M059J (cell line): ENCODE measurements around the gene TVP23C. TPM values are rescaled to one million over a fixed set of nuclear protein-coding genes. Genes with fewer than 3 reads are reported as not detected.

Experiments
- DNase-seq: peaks from one replicate; pipeline ENCODE4 v3.0.0-alpha.2; 2012; ENCODE audit warnings: low read depth
- total RNA-seq: library from RNA; depleted of rRNA; stranded (reverse); fragments of >200 nt; shearing (Covaris generic); gene quantifications from 2 replicates; pipeline ENCODE4 v1.2.3, GENCODE V29; 2014

The TVP23C gene
- total RNA-seq, 1 experiment from 2014 or later: 13.2 TPM

DNA sequence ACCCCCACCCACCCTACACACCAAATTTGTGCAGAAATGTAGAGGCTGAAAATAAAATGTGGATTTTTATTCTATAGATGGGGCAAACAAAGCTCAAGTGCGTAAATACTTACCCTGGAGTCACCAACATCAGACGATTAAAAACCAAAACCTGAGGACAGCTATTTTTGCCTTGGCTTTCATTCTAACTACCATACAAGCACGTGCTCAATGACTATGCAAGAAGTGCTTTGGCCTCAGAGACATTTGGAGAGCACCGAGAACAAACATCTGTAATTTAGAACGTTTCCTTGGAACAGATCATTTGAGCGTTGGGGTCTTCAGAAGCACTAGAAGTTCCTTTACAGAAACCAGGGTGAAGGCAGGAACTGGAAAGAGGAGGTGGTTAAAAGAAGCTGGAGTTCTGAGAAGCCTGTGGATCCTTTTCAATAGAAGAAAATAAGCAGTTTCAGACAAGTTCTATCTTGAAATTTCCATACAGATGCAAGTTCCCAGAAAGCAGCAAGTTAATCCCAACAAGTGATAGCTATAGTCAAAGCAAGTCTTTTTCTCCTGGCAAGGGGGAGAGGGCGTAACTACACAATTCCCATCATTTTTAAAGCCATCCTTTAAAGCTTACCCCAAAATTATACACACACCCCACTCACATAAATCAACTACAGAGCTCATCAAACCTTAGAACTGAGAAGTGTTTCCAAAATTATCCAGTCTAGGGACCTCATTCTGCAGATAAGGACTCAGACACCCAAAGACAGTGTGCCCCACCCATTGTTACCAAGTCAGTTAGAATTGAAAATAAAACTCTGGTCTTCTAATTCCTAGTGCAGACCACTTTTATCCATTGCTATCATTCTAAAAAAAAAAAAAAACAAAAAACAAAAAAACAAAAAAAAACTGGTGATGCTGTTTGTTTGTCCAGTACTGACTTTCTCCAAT is 66.3 kb downstream of the TVP23C start:
- DNase-seq: no peak

DNA sequence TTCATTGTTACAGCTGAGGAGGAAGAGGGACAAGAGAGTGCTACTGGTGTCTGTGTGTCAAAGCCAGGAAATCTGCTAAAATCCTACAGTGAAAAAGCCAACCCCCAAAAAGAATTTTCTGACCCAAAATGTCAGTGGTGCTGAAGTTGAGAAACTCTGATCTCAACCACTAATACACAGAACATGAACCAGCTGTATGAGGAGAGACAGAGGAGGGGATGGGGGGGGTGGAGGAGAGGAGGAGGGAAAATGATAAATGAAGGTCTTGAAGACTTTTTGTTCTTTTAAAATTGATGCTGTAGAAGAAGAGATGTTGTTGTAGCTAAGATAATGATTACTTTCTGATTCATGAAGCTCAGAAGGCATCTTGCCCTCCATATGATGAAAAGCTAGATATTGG is 68.5 kb downstream of the TVP23C start:
- no peak for DNase-seq

DNA sequence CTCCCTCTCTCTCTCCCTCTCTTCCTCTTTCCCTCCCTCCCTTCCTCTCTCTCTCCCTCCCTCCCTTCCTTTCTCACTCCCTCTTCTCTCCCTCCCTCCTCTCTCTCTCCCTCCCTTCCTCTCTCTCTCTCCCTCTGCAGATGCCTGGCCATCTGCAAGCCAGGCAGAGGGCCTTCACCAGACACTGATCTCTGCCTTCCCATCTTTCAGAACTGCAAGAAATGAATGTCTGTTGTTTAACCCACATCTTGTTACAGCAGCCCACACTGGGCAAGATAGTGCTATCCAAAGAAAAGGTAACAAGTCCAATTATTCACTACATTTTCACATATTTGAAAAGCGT is 69.6 kb downstream of the TVP23C start:
- DNase-seq: no peak

DNA sequence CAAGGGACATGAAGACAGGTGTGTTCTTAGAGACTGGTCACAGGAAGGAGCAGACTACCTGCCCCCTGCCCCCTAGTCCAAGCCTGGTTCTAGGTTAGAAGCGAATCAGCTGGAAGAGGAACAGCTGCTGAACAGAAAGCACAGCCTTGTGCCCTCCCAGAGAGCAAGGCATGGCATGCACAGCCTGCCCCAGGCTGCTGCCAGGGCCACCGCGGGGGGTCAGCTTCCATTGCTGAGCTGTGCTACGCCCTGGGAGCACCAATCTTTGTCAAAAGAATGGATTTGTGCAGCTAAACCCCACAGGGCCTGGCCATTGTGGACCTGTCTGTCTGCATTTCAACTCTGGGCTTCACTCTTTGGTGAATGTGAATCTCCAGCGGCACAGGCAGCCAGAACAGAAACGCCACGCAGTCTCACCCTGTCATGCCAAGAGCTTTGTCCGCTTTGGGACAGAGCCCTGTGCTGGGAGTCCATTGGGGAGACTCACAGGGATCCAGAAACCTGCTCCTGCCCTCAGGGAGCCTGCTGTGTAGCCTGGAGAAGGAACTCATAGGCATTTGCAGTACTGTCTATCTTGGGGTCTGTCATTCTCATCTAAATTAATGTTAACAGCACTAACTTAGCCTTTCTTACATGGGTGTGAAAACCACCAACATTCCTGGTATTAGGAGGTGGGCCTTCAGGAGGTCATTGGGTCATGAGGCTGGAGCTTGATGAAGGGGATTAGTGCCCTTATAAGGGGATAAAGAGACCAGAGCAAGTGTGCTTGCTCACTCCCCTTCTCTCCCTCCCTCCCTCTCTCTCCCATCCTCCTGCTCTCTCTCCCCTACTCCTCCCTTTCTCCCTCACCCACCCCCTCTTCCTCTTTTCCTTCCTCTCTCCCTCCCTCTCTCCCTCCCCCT is 70.2 kb downstream of the TVP23C start:
- no peak for DNase-seq

DNA sequence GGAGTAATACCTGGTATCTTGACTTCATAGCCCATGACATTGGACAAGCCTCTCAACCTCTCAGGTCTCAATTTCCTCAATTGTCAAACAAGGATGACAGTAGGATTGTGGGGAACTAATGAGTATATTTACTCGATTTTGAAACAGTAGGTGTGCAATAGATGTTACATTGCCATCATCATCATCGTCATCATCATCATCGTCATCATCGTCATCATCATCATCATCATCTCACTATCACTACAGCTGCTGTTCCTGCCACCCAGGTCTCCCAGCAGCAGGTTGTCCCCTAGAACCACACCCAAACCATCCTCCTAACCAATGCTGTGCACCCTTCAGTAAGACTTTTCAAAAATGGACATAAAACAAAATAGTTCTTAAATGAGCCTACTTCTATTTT is 71.1 kb downstream of the TVP23C start:
- DNase-seq: no peak

DNA sequence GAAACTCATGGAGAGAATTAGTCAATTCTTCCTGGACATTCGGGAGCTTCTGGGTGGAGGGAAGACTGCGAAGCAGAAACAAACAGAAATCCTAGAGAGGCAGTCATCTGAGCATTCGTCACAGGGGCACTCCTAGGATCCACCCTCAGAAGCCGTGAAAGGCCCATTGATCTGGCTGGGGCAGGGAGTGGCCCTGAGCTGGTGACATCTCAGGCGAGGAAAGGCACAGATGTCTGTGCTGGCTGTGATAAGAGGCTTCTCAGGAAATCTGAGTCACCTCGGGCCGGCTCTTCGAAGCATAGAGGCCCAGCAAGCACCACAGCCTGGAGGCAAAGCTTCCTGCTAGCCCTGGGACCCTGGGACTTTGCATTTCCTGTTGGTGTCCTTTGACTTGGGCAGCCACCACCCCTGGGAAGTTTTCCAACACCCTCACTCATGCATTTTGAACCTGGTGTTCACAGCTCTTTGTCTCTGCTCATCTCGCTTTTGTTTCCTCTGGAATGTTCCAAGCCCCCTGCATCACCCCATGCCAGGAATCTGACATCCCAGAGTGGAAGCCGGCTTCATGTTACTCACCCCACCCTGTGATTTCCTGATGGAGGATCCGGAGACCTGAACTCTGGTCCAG is 72.5 kb downstream of the TVP23C start:
- peak; percentile 91 for DNase-seq

DNA sequence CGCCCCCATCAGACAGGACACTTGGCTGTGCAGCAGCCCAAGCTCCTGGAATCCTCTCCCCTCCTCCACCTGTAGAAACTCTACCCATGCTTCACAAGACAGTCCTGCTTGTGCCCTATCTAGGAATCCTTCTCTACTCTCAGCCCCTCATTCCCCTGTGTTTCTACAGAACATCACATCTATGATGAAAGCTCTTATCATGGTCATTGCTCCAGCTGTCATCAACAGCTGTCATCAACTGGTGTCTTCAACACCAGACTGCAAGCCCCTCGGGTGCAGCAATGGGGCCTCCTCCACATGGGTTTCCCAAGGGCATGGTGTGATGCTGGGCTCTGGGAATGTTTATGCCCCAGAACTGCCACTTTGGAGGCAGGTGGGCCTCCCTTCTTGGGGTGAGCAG is 74.7 kb downstream of the TVP23C start:
- no peak for DNase-seq

DNA sequence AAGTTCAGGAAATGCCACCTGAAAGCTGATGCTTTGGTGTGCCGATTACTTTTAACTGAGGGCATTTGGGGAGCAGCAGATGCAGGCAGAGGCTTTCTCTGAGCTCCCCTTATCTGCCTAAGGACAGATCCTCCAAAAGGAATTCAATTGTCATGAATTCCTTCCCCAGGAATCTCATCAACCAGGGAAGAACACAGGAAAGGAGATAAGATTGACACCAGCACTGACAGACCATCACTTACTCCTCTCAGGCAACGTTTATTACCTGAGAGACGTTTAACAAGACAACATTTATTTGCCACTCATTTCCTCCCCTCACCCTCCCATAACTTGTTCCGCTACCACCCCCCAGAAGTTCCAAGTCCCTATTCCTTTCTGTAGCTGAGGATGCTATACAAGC is 78.2 kb downstream of the TVP23C start:
- no peak for DNase-seq

DNA sequence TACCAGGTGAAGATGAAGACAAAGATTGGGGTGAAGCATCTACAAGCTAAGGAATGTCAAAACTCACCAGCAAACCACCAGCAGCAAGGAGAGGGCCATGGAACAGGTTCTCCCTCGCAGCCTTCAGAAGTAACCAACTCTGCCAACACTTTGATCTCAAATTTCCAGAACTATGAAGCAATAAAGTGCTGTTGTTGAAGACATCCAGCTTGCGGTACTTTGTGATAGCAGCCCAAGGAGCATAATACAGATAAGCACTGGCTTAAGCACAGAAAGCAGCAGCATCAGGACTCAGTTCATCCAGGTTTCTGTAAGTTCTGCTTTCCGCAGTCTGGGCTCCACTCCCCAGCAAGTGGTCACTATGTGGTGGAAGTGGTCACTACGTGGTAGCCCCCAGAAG is 79.9 kb downstream of the TVP23C start:
- DNase-seq: no peak

DNA sequence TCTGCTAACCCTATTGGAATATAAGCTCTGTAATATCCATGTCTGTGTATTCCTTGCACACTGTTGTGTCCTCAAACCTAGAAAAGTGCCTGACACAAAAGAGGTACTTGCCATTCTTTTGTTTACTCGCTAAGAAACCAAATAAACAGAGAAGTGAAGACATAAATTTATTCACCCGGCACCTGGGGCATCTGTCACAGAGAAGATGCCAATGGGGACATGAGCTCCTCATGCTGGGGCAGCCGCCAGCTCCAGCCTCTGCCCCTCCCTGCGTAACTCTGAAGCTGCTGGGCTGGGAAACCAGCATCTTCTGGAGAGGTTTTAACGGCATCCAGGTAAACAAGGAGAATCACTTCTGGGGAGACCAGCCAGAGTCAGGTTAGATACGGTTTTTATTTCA is 80.8 kb downstream of the TVP23C start:
- DNase-seq: no peak

DNA sequence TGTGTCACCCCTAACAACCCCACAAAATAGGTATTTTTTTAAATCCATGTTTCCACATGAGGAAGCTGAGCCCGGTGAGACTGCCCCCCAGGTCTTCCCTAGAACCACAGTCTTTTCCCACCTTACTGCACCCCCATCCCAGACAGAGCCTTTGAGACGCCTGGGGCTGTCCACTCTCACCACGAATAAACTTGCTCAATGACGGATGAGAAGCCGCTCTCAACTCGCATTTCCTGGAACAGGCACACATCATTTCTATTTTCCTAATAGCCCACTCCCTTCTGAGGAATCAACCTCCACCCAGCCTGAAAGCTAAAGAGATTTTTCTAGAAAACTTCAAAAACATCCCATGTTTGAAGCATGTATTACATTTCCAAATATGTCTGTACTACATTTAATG is 81.8 kb downstream of the TVP23C start:
- no peak for DNase-seq

DNA sequence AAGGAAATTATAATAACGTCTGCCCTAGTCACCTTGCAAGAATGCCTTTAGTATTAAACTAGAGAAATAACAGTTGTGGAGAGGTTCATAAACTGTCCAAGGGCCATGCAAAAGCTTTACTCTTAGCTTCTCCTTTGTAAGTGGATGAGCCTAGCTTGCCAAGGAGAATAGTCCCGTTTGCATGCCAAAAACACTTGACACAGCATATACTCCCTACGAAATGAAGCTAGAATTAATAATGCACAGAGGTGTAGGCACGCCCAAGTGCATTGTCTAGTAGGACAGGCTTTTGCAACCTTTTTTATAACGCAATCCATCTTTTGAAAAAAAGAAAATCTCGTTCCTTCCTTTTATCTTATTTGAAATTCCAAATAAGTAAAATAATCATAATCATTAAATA is 83.1 kb downstream of the TVP23C start:
- DNase-seq: no peak

DNA sequence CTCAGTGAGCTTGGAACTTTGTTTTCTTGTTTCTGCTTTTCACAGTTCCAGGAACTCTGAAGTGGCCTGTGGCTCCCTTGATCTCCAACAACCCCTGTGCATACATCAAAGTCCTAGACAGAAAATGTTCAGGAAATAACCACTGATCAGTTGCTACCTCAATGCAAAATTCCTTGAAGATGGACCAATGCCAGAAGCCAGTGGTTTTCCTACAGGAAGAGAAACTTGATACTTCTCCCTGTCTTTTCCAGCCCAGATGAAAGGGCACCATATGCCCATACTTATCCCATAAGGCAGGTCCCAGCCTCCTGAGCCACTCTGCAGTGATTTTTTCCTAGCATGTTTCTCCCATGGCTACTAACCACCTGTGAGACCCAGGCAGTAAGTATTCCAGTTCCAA is 83.6 kb downstream of the TVP23C start:
- peak; percentile 71 for DNase-seq

DNA sequence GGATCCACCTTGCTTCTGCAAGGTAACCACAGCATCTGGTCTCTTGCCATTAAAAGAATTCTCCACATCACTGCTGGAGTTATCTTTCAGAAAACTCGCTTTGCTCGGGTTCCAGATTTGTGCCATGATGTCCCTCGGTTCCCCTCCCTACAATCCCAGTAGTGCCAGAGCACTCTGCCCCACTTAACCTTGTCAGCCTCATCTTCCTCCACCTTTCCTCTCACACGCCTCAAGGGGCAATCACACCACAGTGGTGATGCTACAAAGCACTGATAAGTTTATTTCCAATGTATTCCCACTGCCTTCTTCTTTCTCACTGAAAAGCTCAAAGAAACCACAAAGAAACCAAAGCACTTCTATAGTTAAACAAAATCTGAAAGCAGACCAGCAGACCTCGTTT is 84.4 kb downstream of the TVP23C start:
- DNase-seq: no peak

DNA sequence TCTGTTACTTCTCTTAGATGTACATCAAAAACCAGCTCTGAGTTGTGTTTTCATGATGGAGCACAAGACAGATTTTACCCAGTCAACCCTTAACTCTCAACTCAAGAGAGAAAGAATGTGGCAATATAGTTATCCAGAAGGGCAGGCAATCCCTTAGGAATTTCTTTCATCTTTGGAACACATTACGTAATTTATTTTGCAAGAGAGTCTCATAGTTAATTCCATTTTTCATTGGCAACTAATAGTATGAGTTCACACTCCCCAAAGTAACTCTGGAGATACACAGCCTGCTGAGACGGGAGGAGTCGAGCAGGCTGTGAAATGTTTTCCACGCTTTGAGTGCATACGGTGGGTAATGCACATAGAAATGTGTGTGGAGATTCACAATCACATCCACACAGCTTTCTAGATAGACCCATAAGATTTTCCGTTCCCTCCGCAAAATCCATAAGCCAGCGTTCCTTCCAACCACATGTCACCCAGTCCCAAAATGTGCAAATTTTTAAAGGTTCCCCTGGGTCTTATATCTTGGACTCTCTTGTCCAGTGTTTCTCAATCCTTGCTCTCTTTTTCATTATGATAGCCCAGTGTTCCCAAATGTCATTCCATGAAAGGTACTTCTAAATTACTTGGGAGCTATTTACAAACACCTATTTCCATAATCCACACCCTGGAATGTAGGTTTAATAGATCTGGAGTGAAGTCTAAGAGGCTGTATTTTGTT is 87.5 kb downstream of the TVP23C start:
- DNase-seq: no peak

DNA sequence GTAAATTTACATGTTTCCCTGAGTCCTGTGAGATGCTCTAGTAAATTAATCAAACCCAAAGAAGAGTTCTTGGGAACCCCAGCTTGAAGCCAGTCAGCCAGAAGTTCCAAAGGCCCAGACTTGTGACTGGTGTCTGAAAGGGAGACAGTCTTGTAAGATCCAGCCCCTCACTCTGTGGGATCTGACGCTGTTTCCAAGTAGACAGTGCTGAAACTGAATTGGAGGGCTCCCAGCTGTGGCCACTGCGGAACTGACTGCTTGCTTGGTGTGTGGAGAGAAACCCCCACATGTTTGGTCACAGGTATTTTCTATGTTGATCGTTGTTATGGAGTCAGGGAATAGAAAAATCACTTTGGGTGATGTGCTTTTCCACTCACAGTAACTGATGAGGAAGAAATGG is 90.4 kb downstream of the TVP23C start:
- no peak for DNase-seq

DNA sequence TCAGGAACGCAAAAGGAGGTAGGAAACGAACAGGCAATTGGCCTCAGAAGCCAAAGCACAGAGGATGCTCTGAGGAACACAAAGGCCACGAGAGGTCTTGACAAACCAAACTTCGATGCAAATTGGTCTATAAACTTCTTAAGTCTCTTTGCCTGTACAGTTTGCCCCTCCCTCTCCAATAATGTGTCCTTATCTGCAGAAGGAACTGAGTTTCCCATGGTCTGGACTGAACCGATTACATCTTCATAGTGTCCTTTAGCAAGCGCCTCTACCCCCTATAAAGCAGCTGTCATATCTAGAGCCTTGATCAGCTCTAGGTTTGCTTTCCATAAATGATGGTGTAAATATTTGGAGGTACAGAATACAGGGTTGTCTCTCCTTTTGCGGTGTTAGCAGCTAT is 92.7 kb downstream of the TVP23C start:
- no peak for DNase-seq

DNA sequence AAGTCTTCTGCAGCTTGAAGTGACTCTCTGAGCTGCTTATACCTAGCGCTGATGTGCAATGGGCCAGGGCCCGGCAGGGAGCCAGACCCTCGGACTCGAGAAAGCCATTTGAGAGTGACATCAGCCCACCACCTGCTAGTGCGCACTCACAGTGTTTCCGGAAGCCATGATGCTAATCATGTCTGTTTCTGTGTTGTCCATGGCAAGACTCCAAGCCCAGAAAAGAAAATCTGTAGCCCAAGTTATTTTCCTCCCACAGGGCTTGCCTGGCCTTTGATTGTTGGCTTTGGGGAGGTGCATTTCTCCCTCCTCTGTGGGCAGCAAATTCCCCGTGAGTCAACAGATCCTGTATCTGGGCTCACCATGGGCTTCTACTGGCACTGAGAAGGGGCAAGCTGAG is 94.0 kb downstream of the TVP23C start:
- DNase-seq: peak; percentile 79

DNA sequence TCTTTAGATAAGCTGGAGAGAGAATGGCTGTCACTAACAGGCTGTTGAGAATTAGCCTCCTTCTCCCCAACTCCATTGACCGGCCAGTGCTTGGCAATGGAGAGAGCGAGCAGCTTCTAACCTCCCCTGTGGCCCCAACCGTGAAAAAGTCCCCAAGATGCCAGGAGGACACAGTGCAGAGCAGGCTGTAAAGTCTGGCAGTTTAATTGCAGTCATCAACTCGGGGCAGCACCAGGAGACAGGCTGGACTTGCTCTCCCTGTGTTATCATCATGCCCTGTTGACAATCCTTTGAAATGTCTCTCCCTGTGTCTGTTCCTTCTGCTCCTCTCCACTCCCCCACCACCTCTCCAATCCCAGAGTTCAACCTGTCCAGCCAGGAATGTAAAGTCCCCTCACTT is 95.2 kb downstream of the TVP23C start:
- no peak for DNase-seq

DNA sequence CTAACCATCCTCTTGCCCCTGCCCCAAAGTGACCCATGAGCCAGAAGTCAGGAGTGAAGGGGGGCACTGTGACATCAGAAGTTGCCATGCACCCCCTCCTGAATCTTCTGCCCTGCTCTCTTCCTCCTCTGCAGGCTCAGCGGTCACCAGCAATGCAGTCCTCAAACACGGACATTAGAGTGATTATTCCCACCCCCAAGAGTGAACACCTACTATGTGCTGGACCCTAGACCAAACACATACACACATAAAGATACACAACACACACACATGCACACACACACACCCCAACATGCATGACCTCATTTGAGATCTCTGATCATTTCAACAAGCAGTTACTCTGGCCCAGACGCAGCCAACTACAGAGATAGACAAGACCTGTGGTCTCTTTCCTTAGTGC is 95.7 kb downstream of the TVP23C start, which contains the start of gene CDRT4:
Gene CDRT4, minus strand, starts transcription at position 30 of the 400 bp plus-strand sequence. CDS start 27,383 bp downstream, outside the sequence.
- no peak for DNase-seq

DNA sequence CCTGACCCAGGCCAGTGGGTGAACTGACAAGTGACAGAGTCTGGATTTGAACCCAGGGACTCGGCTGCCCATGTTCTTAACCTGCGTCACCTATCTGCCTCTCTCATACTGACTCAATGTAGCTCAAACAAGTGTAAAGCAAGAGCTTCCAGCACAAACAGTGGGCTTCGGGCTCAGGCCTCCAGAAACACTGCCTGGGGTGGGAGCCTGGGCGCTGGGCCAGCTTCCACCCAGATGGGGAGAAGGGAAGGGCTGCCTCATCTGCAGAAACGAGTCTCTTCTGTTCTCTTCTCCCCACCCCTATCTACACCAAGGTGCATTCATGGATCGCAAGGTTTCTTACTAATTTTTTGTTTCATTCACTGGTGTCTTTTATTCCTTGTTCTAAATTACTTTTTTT is 97.2 kb downstream of the TVP23C start:
- DNase-seq: no peak
